Loucy (cell line): ENCODE measurements around the gene NUF2.
A peak's percentile ranks its signal among the peaks of the same experiment; 100 is the strongest.

Experiments used
- CTCF ChIP-seq: fragments of 200-600 bp; sonication (generic); conservative IDR thresholded peaks from 2 replicates; pipeline ENCODE4 v1.5.1; 2014; ENCODE audit warnings: mild to moderate bottlenecking, antibody characterized with exemption, low read length
- EZH2phosphoT487 ChIP-seq: fragments of 200-600 bp; IDR thresholded peaks from 2 replicates; pipeline ENCODE4 v1.6.1; 2018; ENCODE audit warnings: antibody characterized with exemption, mild to moderate bottlenecking, moderate library complexity, borderline replicate concordance

GRCh38 chr1:163361123-163361934 lies 39.6 kb downstream of the NUF2 start:
- TF ChIP-seq EZH2phosphoT487 (no peak), CTCF (peak; percentile 79)
